ENCODE data around the gene CASTOR2.

- TF ChIP-seq CTCF (conservative IDR thresholded peaks at IDR 0.05 in 1 of 2, IDR thresholded peaks at IDR 0.05 in 1 of 2; ENCODE audit: extremely low read depth in 1 of 2, insufficient read depth in 1 of 2, low read depth in 1 of 2, low read length in 2 of 2), result no peak
- TF ChIP-seq EZH2 (IDR thresholded peaks at IDR 0.05; ENCODE audit: borderline replicate concordance, low read length), result no peak
Observed at GRCh38 chr7:75039709-75040108, 75.2 kb downstream of the CASTOR2 start.
